Immature natural killer cell (primary cell): ENCODE results near the gene GSS. TPM values are rescaled to one million over a fixed set of nuclear protein-coding genes. Genes with fewer than 3 reads are reported as not detected.
"Not testable (repeated sequence)": the region's sequence is repeated elsewhere in the genome, so short reads cannot be mapped to it uniquely, and the experiment has no call there.

Experiments
- DNase-seq, 3 donors: peaks; one replicate each; pipeline ENCODE4 v3.0.0; 2022; ENCODE audit warnings: mixed read lengths in 1 of 3
- H3K27ac Mint-ChIP-seq, 6 donors: one replicate each; pipeline ENCODE4 v1.8.0; 2020; ENCODE audit warnings: mixed read lengths in 6 of 6, mild to moderate bottlenecking in 5 of 6, inconsistent platforms in 4 of 6, moderate library complexity in 3 of 6
- H3K27me3 Mint-ChIP-seq, 3 donors: one replicate each; pipeline ENCODE4 v1.8.0; 2020 to 2021; ENCODE audit warnings: low read depth in 3 of 3, mild to moderate bottlenecking in 3 of 3, mixed read lengths in 3 of 3, moderate library complexity in 3 of 3, inconsistent platforms in 1 of 3
- H3K36me3 Mint-ChIP-seq, 3 donors: one replicate each; pipeline ENCODE4 v1.8.0; 2020; ENCODE audit warnings: mixed read lengths in 3 of 3, inconsistent platforms in 2 of 3, mild to moderate bottlenecking in 2 of 3
- H3K4me1 Mint-ChIP-seq, 2 donors: one replicate each; pipeline ENCODE4 v1.8.0; 2020; ENCODE audit warnings: inconsistent platforms in 2 of 2, mild to moderate bottlenecking in 2 of 2, mixed read lengths in 2 of 2, moderate library complexity in 1 of 2
- H3K4me3 Mint-ChIP-seq, 5 donors: one replicate each; pipeline ENCODE4 v1.8.0; 2020; ENCODE audit warnings: mild to moderate bottlenecking in 5 of 5, mixed read lengths in 5 of 5, inconsistent platforms in 3 of 5, moderate library complexity in 3 of 5
- H3K9me3 Mint-ChIP-seq, 6 donors: one replicate each; pipeline ENCODE4 v1.8.0; 2020; ENCODE audit warnings: mild to moderate bottlenecking in 6 of 6, mixed read lengths in 6 of 6, inconsistent platforms in 4 of 6, moderate library complexity in 3 of 6
- polyA plus RNA-seq, 3 donors: library from polyadenylated mRNA; unstranded; fragments of 300-500 nt; fragmentation: Illumina TruSeq; gene quantifications; one replicate each; pipeline ENCODE4 v1.2.3, GENCODE V29; 2021

Gene GSS
- polyA plus RNA-seq, 3 donors from 2014 or later = 32.4 to 60.6 (median 45.7) TPM

DNA sequence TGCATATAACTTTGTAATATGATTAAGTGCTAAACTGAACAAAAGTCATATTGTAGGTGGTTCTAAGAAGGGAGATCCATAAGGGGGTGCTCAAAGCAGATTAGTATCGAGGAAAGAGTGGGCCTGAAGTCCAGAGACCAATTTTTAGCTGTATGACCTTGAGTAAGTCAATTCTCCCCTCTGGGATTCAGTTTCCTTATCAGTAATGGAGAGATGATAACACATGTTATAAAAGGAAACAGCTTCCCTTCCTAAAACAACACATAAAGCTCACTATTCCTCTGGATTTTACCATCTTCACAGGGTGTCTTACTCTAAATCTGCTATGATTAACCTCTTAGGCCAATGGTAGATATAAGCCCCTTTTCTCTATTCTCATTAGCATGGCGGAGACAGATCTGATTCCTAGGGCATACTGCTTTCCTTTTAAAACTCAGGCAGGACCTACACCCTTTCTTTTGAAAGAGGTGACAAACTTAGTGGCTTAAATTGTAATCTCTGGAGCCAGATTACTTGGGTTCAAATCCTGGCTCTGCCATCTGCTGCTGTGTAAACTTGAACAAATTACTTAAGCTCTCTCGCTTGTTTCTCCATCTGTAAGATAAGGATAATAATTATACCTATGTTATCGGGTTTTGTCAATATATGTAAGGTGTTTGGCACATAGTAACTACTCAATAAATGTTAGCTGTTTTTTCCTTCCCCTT, 39.7 kb downstream of the GSS start:
- no peak overlapping the region for H3K27ac Mint-ChIP-seq

DNA sequence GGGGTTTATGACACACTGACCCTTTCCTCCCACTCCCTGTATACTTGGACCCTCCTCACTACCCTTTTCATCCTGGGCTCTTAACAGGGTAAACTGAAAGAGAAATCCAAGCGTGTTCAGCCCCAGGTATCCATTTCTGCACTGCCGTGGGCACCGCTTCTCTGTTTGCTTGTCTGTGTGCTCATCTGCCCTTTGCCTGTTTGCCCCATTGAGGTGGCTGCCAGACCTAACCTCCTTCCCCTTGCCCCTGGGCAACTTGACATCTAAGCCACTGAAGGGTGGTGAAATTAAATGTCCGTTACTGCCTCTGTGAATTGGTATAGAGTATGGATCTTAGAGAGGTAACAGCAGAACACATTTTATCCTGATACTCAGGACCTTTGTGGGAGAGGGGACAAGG, 40.5 kb downstream of the GSS start:
- peaks cover 1 to 2% (median 2%) of the 10 kb centered on the region in 3 donors for H3K27me3 Mint-ChIP-seq
- no peak overlapping the region for H3K4me3 Mint-ChIP-seq
- no peak overlapping the region for H3K27ac Mint-ChIP-seq
- H3K4me1 Mint-ChIP-seq = peaks cover 5 to 6% of the 10 kb centered on the region in 2 donors
- H3K36me3 Mint-ChIP-seq = peaks cover 0 to 5% (median 2%) of the 10 kb centered on the region in 3 donors
- no peaks in the 10 kb centered on the region for H3K9me3 Mint-ChIP-seq
- no peak for DNase-seq

More for the DNA sequence above, 39.7 kb downstream of the GSS start:
- H3K4me1 Mint-ChIP-seq = peaks cover 5 to 6% of the 10 kb centered on the region in 2 donors
- DNase-seq = no peak
- no peak overlapping the region for H3K4me3 Mint-ChIP-seq
- no peaks in the 10 kb centered on the region for H3K9me3 Mint-ChIP-seq
- H3K36me3 Mint-ChIP-seq = peaks cover 0 to 6% (median 3%) of the 10 kb centered on the region in 3 donors
- H3K27me3 Mint-ChIP-seq = peaks cover 2% of the 10 kb centered on the region in 3 donors

DNA sequence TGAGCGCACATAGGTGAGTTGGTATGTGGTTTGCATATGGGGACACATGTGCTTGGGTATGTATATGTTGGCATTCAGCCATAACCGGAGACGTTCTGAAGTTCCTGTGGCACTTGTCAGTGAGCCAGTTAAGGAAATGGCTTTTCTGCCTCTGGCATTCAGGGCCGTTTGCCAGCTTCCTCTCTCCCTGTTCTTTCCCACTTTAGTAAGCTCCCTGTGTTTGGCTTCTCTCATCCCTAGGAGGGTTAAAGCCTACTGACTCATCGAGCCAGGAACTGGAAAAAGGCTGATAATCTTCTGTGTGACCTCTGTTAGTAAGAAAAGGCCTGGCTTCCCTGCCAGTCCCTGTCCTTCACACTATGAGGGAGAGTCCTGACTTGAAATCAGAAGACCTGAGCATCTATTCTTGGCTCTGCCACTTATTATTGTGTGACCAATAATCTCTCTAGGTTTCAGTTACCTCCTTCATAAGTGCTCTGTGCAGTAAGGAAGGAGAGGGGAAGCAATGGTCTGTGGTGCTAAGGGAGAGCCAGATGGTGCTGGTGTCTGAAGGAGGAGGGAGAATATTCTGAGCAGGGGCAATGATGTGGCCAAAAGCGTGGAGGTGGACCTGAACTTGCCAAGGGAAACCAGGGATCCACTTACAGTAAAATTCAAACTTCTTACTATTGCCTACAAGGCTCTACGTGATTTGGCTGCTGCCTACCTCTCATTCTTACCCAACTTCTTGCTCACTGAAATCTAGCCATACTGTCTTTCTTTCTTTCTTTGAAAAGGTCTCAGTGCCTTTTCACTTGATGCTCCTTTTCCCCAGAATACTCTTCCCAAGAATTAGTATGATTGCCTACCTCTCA, 47.8 kb downstream of the GSS start:
- DNase-seq = no peak
- Mint-ChIP-seq H3K36me3 (no peaks in the 10 kb centered on the region), H3K27ac (no peak overlapping the region), H3K9me3 (no peaks in the 10 kb centered on the region), H3K4me3 (no peak overlapping the region), H3K4me1 (no peaks in the 10 kb centered on the region), H3K27me3 (peaks cover 0 to 2% (median 0%) of the 10 kb centered on the region in 3 donors)

DNA sequence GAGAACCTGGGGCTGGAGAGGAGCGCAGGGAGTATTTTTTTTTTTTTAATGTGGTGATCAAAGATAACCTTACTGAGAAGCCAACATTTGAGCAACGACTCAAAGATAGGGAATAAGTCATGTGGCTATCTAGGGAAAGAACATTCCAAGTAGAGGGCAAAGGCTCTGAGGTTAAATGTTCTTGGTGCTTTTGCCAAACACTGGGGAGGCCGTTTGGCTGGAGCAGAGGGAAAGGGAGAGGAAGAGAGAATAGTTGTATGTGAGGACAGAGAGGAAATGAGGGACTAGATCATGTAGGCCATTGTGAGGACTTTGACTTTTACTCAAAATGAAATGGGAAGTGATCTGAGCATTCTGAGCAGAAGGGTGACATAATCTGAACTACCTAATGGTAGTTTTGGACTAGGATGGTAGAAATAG, 51.4 kb downstream of the GSS start:
- Mint-ChIP-seq H3K27me3 (peaks cover 0 to 2% (median 0%) of the 10 kb centered on the region in 3 donors), H3K4me1 (no peaks in the 10 kb centered on the region), H3K27ac (no peak overlapping the region), H3K4me3 (no peak overlapping the region), H3K36me3 (no peaks in the 10 kb centered on the region), H3K9me3 (no peaks in the 10 kb centered on the region)
- no peak for DNase-seq

DNA sequence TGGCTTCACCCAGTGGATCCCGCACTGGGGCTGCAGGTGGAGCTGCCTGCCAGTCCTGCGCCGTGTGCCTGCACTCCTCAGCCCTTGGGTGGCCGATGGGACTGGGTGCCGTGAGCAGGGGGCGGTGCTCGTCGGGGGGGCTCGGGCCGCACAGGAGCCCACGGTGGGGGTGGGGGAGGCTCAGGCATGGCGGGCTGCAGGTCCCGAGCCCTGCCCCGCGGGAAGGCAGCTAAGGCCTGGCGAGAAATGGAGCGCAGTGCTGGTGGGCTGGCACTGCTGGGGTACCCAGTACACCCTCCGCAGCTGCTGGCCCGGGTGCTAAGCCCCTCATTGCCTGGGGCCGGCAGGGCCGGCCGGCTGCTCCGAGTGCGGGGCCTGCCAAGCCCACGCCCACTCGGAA, 56.9 kb downstream of the GSS start:
- not testable (repeated sequence) for H3K4me3 Mint-ChIP-seq, H3K27ac Mint-ChIP-seq, DNase-seq, H3K4me1 Mint-ChIP-seq, H3K27me3 Mint-ChIP-seq, H3K36me3 Mint-ChIP-seq, H3K9me3 Mint-ChIP-seq

DNA sequence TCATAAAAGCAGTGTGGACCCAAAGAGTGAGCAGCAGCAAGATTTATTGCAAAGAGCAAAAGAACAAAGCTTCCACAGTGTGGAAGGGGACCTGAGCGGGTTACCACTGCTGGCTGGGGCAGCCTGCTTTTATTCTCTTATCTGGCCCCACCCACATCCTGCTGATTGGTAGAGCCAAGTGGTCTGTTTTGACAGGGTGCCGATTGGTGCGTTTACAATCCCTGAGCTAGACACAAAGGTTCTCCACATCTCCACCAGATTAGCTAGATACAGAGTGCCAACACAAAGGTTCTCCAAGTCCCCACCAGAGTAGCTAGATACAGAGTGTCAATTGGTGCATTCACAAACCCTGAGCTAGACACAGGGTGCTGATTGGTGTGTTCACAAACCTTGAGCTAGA, 57.5 kb downstream of the GSS start:
- not testable (repeated sequence) for H3K9me3 Mint-ChIP-seq, H3K27me3 Mint-ChIP-seq, H3K27ac Mint-ChIP-seq, H3K4me1 Mint-ChIP-seq, DNase-seq, H3K36me3 Mint-ChIP-seq, H3K4me3 Mint-ChIP-seq

DNA sequence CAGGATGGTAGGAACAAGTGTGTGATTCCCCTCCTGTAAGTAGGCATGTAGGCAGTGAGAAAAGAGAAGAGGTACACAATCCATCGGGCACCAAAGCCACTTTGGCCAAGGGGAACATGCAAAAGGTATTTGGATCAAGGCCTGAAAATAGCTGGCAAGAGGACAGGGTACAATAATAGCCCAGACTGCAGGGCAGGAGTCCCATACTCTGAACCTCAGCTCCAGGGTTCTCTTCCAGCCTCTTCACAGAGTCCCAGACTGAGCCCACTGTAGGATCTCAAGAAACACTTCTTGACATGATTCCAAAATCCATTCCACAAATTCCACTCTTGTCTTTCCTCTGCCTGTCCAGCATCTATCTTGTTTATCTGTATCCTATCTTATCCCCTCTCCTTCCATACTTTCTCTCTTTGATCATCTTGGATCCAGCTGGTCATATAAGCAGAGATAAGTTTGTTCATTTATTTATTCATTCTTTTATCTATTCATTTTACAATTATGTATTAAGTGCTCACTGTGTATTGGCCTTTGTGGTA, 59.5 kb downstream of the GSS start:
- Mint-ChIP-seq H3K27me3 (peaks cover 0 to 2% (median 0%) of the 10 kb centered on the region in 3 donors), H3K27ac (no peak overlapping the region), H3K4me3 (no peak overlapping the region), H3K9me3 (no peaks in the 10 kb centered on the region), H3K36me3 (no peaks in the 10 kb centered on the region), H3K4me1 (no peaks in the 10 kb centered on the region)
- no peak for DNase-seq

DNA sequence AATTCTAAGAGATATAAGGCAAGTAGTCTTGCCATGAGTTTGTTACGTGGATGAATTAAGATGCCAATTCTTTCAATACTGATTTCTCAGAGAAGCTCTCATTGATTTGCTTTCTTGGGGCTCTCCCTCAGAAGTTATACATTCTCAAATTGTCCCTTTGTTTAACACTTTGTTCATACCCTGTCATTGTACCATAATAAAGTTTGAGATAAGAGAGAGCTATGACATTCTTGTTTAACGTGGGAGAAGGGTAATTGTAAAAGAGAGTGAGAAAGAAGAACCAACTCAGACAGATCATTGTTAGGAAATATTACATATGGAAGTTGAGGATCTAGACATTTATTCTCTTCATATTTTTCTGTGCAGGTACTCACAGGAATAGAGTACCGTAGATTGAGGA, 60.1 kb downstream of the GSS start:
- Mint-ChIP-seq H3K4me1 (no peaks in the 10 kb centered on the region), H3K4me3 (no peak overlapping the region), H3K36me3 (no peaks in the 10 kb centered on the region), H3K27ac (no peak overlapping the region), H3K27me3 (peaks cover 0 to 5% (median 0%) of the 10 kb centered on the region in 3 donors), H3K9me3 (no peaks in the 10 kb centered on the region)
- DNase-seq = no peak

DNA sequence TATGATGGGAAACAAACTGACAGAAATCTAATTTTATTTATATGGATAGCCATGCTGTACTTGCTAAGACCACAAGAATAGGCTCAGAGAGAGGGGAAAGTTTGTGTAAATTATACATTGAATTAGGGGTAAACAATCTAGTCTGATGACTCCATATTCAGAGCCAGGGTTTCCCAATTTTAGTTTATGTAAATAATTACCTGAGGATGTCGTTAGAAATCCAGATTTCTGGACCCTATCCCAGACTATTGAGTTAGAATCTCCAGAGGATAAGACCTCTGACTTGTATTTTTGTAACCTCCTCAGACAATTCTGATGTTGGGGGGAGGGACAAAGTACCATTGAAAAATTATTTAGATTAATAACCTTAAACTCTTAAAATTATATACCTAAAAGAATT, 60.9 kb downstream of the GSS start:
- no peak for DNase-seq
- H3K36me3 Mint-ChIP-seq = peaks cover 0 to 1% (median 0%) of the 10 kb centered on the region in 3 donors
- peaks cover 0 to 8% (median 0%) of the 10 kb centered on the region in 3 donors for H3K27me3 Mint-ChIP-seq
- no peak overlapping the region for H3K27ac Mint-ChIP-seq
- no peaks in the 10 kb centered on the region for H3K4me1 Mint-ChIP-seq
- H3K4me3 Mint-ChIP-seq = no peak overlapping the region
- H3K9me3 Mint-ChIP-seq = no peaks in the 10 kb centered on the region

DNA sequence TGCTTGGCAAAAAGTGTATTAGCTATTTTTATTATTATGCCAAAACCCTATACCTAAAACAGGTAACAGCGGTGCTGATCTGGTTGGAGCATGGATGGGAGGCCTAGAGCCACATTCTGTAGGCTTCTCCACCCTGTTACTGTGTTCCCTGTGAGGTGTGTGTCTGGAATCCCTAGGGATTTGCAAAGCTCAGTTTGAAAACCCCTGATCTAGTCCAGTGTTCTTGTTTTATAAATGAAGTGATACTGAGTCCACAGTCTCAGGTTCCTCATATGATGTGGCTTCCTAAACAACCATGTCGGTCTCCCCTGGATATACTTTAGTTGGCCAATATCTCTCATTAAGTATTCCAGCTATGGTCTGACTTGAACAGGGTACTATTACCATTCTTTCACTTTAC, 62.9 kb downstream of the GSS start:
- no peak overlapping the region for H3K27ac Mint-ChIP-seq

DNA sequence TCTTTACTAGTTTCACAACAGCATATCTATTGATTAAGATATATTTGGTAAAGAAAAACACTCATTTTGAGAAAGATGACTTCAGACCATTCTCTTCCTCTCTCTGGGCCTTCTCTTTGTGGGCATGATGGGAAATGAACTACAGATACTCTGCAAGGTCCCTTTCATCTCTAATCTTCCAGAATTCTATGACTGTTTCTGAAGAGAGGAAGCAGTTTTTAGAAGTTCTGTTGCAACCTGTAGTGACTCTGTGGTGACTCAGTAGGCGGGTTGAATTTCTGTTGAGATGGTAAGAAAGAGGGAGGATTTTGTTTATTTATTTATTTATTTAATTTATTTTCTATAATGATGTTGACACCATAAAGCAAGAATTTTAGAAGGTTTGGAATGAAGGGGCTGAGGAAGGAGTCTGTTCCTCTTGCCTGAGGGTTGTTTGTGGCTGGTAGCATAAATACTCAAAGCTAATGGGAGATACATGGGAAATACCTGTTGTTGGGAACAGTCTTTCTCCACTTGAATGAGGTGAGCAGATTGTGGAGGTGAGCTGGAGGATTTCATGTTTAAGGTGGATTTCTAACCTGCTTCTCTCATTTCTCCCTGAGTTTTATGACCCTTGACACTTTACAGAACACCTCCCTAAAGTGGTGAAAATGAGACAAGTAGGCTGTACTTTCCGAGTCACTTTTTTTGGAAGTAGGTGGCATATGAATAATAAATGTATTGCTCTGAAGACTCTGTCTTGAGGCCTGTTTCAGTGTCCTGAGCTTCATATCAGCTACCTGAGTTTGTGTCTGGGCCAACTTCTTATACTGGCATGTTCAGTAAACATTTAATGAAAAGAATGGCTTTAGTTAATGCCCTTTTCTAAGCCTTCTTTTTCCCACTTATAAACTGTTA, 64.2 kb downstream of the GSS start:
- no peak for DNase-seq
- H3K27ac Mint-ChIP-seq = no peak overlapping the region
- no peaks in the 10 kb centered on the region for H3K9me3 Mint-ChIP-seq
- H3K4me3 Mint-ChIP-seq = no peak overlapping the region
- no peaks in the 10 kb centered on the region for H3K4me1 Mint-ChIP-seq
- peaks cover 0 to 3% (median 0%) of the 10 kb centered on the region in 3 donors for H3K36me3 Mint-ChIP-seq
- peaks cover 0 to 11% (median 0%) of the 10 kb centered on the region in 3 donors for H3K27me3 Mint-ChIP-seq

More for the DNA sequence above, 62.9 kb downstream of the GSS start:
- Mint-ChIP-seq H3K9me3 (no peaks in the 10 kb centered on the region), H3K4me1 (no peaks in the 10 kb centered on the region), H3K4me3 (no peak overlapping the region), H3K27me3 (peaks cover 0 to 11% (median 0%) of the 10 kb centered on the region in 3 donors), H3K36me3 (peaks cover 0 to 3% (median 0%) of the 10 kb centered on the region in 3 donors)
- no peak for DNase-seq

DNA sequence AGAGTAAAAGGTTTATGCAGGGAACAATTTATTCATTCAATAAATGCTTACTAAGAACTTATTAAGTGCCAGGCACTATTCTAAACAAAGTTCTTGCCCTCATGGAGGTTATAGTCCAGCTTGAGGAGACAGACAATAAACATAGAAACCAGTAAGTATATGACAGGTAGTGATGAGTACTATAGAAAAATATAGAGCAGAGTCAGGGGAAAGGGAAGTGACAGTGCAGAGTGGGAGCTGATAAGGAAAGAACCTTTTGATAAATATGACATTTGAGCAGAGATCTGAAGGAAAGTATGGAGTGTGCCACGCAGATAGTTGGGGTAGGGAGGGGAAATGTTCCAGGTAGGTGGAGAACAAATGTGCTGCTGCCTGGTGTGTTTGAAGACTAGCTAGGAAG, 67.1 kb downstream of the GSS start:
- no peaks in the 10 kb centered on the region for H3K4me1 Mint-ChIP-seq
- no peaks in the 10 kb centered on the region for H3K9me3 Mint-ChIP-seq
- H3K4me3 Mint-ChIP-seq = no peak overlapping the region
- no peak for DNase-seq
- peaks cover 0 to 3% (median 0%) of the 10 kb centered on the region in 3 donors for H3K36me3 Mint-ChIP-seq
- H3K27ac Mint-ChIP-seq = no peak overlapping the region
- peaks cover 0 to 9% (median 0%) of the 10 kb centered on the region in 3 donors for H3K27me3 Mint-ChIP-seq

DNA sequence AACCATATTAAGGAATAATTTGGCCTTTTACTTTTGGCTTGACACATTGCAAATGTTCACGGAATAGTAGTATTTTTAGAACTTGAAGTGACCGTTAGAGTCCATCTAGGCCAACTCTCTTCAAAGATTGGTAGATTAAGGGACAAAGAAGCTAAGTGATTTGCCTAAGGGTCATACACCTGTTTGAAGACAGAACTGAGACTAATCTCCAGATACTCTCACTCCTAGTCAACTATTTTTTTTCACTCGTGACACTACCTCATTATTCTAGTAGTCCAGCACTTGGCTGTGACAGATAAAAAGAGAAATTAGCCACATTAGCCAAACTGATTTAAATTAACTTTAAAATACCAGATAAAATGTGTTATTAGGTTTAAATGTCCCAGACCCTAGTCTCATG, 68.6 kb downstream of the GSS start:
- H3K27ac Mint-ChIP-seq = no peak overlapping the region

More for the DNA sequence above, 68.6 kb downstream of the GSS start:
- no peak for DNase-seq
- Mint-ChIP-seq H3K4me1 (no peaks in the 10 kb centered on the region), H3K27me3 (peaks cover 0 to 9% (median 0%) of the 10 kb centered on the region in 3 donors), H3K36me3 (peaks cover 0 to 3% (median 0%) of the 10 kb centered on the region in 3 donors), H3K4me3 (no peak overlapping the region), H3K9me3 (no peaks in the 10 kb centered on the region)
